KMS-11 (cell line): Measurements from ENCODE around the gene ST6GALNAC4.

Experiments used
- H2AFZ ChIP-seq: fragments of 200-600 bp; sonication (generic); 2 replicates; pipeline ENCODE4 v1.6.1; 2016; ENCODE audit warnings: antibody characterized with exemption, mixed run types, low read depth
- H3K27ac ChIP-seq: fragments of 200-600 bp; sonication (generic); 2 replicates; pipeline ENCODE4 v1.6.1; 2016; ENCODE audit warnings: mild to moderate bottlenecking, mixed run types
- H3K27me3 ChIP-seq: fragments of 200-600 bp; sonication (generic); 2 replicates; pipeline ENCODE4 v1.6.1; 2017; ENCODE audit warnings: mild to moderate bottlenecking, low read depth, mixed run types, moderate library complexity; ENCODE audit not compliant: insufficient read depth
- H3K36me3 ChIP-seq: fragments of 200-600 bp; sonication (generic); 2 replicates; pipeline ENCODE4 v1.6.1; 2017; ENCODE audit warnings: mild to moderate bottlenecking, mixed run types; ENCODE audit not compliant: insufficient read depth
- H3K4me1 ChIP-seq: fragments of 200-600 bp; sonication (generic); 2 replicates; pipeline ENCODE4 v1.6.1; 2016; ENCODE audit warnings: mild to moderate bottlenecking, low read depth, mixed run types; ENCODE audit not compliant: poor library complexity, severe bottlenecking
- H3K4me2 ChIP-seq: fragments of 200-600 bp; sonication (generic); 2 replicates; pipeline ENCODE4 v1.7.0; 2016; ENCODE audit warnings: mild to moderate bottlenecking, mixed run types
- H3K4me3 ChIP-seq: fragments of 200-600 bp; sonication (generic); IDR thresholded peaks from 2 replicates; pipeline ENCODE4 v1.6.1; 2017; ENCODE audit warnings: low read depth, low read length, mixed read lengths; ENCODE audit not compliant: insufficient read depth
- H3K79me2 ChIP-seq: fragments of 200-600 bp; sonication (generic); 2 replicates; pipeline ENCODE4 v1.6.1; 2016; ENCODE audit warnings: low read depth, mixed run types; ENCODE audit not compliant: insufficient read depth
- H3K9ac ChIP-seq: fragments of 200-600 bp; sonication (generic); 2 replicates; pipeline ENCODE4 v1.6.1; 2016; ENCODE audit warnings: mild to moderate bottlenecking, mixed run types
- H4K20me1 ChIP-seq: fragments of 200-600 bp; sonication (generic); 2 replicates; pipeline ENCODE4 v1.6.1; 2016; ENCODE audit warnings: mild to moderate bottlenecking, mixed run types; ENCODE audit not compliant: insufficient read depth
- TF ChIP-seq, protein P1 (sequence below): fragments of 200-600 bp; sonication (generic); conservative IDR thresholded peaks from 2 replicates; pipeline ENCODE4 v1.6.1; 2017; ENCODE audit warnings: low read depth, mild to moderate bottlenecking, antibody characterized with exemption, low read length, moderate library complexity, mixed read lengths

ST6GALNAC4 gene

DNA sequence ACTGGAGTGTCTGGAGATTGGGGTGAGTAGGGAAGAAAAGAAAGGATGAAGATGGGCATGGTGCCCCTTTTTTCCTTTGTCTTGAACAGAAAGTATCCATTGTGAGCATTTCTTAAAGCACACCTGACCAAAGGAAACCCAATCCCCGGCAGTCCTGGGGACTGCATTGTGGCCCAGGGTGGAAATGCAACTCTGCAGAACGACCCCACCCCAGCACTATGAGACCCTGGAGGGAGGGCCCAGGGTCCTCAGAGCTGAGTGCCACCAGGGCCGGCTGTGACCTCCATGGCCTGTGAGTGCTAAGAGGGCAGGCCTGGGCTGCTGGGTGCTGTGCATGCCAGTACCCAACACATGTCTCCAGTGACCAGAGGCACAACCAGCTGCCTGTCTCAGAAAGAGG lies 45.4 kb upstream of the ST6GALNAC4 start:
- Histone ChIP-seq H3K27me3 (no peaks in the 10 kb centered on the region), H3K79me2 (peaks cover 17% of the 10 kb centered on the region; the same call in 1 of the 2 replicates), H3K4me1 (peaks cover 17% of the 10 kb centered on the region), H2AFZ (no peak overlapping the region), H4K20me1 (no peaks in the 10 kb centered on the region), H3K4me2 (no peak overlapping the region), H3K36me3 (no peaks in the 10 kb centered on the region), H3K4me3 (no peak overlapping the region), H3K9ac (no peak overlapping the region), H3K27ac (no peak overlapping the region)
- TF ChIP-seq, protein P1, sequence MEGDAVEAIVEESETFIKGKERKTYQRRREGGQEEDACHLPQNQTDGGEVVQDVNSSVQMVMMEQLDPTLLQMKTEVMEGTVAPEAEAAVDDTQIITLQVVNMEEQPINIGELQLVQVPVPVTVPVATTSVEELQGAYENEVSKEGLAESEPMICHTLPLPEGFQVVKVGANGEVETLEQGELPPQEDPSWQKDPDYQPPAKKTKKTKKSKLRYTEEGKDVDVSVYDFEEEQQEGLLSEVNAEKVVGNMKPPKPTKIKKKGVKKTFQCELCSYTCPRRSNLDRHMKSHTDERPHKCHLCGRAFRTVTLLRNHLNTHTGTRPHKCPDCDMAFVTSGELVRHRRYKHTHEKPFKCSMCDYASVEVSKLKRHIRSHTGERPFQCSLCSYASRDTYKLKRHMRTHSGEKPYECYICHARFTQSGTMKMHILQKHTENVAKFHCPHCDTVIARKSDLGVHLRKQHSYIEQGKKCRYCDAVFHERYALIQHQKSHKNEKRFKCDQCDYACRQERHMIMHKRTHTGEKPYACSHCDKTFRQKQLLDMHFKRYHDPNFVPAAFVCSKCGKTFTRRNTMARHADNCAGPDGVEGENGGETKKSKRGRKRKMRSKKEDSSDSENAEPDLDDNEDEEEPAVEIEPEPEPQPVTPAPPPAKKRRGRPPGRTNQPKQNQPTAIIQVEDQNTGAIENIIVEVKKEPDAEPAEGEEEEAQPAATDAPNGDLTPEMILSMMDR, result no peak

DNA sequence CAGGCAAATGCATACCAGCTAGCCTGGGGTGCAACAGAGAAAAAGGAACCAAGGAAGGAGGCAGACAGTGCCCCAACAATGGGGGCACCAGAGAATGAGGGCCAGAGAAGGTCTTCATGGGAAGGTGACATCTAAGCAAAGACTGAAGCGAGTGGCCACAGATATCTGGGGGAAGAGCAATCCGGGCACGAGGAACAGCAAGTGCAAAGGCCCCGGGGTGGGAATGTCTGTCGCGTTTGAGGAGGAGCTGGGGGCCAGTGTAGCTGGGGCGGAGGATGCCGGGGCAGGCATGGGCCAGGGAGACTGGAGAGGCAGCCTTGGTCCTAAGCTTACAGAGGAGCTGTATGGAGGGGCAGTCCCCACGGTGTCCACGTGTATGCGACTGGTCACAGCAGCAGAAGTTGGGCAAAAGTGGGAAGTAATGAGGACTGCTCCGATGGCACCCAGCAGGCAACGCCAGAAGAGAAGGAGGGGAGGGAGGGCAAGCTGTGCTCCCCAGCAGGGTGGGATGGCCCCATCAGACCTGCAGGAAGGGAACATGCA lies 44.8 kb upstream of the ST6GALNAC4 start:
- Histone ChIP-seq H3K4me3 (no peak overlapping the region), H3K4me1 (peaks cover 18% of the 10 kb centered on the region), H4K20me1 (no peaks in the 10 kb centered on the region), H3K9ac (no peak overlapping the region), H2AFZ (no peak overlapping the region), H3K79me2 (peaks cover 11% of the 10 kb centered on the region; the same call in 1 of the 2 replicates), H3K27me3 (no peaks in the 10 kb centered on the region), H3K4me2 (no peak overlapping the region), H3K36me3 (no peaks in the 10 kb centered on the region), H3K27ac (no peak overlapping the region)
- TF ChIP-seq, protein P1, result no peak

DNA sequence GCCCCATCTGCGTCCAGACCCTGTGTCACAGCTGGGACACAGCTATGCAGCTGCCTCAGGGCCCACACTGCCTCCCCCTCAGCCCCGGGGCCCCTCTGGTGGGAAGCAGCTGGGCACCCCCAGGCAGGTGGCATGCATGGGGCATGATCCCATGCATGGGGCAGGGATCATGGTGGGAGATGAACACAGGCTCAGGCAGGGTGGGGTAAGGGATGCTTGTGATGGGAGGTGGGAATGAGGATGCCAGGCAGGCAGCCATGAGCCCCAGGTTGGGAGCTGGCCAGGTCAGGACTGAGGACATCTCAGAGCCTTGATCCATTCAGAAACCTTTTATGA lies 44.3 kb upstream of the ST6GALNAC4 start:
- no peaks in the 10 kb centered on the region for H3K27me3 ChIP-seq
- no peak overlapping the region for H3K27ac ChIP-seq
- peaks cover 8% of the 10 kb centered on the region; the same call in 1 of the 2 replicates for H3K79me2 ChIP-seq
- no peak overlapping the region for H3K4me2 ChIP-seq
- H3K9ac ChIP-seq, result no peak overlapping the region
- TF ChIP-seq, protein P1, result no peak
- no peaks in the 10 kb centered on the region for H3K36me3 ChIP-seq
- H3K4me3 ChIP-seq, result no peak overlapping the region
- no peak overlapping the region for H2AFZ ChIP-seq
- H3K4me1 ChIP-seq, result peaks cover 19% of the 10 kb centered on the region
- H4K20me1 ChIP-seq, result no peaks in the 10 kb centered on the region

DNA sequence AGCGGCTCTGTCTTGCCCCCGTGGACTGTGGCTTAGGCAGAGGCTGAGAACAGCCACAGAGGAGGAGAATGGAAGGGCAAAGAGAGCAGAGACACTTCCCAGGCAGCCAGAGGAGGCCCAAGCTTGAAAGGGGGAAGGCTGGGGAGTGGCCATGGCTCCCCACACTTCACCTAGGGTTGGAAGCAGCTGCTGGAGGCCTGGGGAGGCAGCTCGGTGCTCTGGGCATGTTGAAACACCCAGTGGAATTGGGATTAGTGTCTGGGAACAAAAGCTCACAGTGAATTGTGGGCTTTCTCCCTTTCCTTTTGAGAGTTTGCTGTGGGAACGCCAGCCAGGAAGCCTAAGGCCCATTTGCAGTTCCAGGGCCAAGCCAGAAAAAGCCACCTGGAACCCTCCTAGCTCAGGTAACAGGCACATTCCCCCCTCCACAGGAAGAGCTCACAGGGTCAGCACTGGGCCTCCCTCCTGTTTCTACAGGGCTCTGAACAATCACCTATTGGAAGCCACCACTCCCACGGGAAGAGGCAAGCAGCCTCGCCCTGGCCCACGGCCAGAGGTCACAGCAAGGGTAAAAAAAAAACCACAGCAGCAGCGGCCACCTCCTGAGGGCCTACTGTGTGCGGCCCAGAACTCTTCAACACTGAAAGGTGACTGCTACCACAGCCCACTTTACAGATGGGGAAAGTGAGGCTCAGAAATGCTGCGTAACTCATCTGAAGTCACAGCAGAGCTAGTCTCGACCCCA lies 43.7 kb upstream of the ST6GALNAC4 start:
- TF ChIP-seq, protein P1, result no peak
- H2AFZ ChIP-seq, result no peak overlapping the region
- H3K36me3 ChIP-seq, result no peaks in the 10 kb centered on the region
- no peaks in the 10 kb centered on the region for H3K27me3 ChIP-seq
- H3K9ac ChIP-seq, result no peak overlapping the region
- H3K4me2 ChIP-seq, result no peak overlapping the region
- H3K4me3 ChIP-seq, result no peak overlapping the region
- H3K4me1 ChIP-seq, result peaks cover 24% of the 10 kb centered on the region
- no peak overlapping the region for H3K27ac ChIP-seq
- H3K79me2 ChIP-seq, result peaks cover 8% of the 10 kb centered on the region; the same call in 1 of the 2 replicates
- H4K20me1 ChIP-seq, result no peaks in the 10 kb centered on the region
